ENCODE data around the gene PLEK.

DNA sequence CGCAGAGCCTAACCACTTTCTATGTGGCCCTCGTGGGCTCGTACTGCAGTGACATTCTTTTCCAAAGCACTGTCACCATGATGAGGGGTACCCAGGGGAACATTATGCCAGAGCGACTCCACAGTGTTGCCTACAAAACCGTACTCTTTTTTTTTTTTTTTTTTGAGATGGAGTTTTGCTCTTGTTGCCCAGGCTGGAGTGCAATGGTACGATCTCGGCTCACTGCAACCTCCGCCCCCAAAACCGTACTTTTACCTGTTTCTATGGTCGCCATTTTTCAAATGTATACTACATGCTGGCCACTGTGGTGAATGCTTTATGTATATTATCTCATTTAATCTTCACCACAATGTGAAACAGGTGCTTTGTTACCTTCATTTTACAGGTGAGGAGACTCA lies 4.3 kb downstream of the PLEK start:
- TF ChIP-seq, protein P1, sequence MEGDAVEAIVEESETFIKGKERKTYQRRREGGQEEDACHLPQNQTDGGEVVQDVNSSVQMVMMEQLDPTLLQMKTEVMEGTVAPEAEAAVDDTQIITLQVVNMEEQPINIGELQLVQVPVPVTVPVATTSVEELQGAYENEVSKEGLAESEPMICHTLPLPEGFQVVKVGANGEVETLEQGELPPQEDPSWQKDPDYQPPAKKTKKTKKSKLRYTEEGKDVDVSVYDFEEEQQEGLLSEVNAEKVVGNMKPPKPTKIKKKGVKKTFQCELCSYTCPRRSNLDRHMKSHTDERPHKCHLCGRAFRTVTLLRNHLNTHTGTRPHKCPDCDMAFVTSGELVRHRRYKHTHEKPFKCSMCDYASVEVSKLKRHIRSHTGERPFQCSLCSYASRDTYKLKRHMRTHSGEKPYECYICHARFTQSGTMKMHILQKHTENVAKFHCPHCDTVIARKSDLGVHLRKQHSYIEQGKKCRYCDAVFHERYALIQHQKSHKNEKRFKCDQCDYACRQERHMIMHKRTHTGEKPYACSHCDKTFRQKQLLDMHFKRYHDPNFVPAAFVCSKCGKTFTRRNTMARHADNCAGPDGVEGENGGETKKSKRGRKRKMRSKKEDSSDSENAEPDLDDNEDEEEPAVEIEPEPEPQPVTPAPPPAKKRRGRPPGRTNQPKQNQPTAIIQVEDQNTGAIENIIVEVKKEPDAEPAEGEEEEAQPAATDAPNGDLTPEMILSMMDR (IDR thresholded peaks at IDR 0.05), result no peak
- no peak for TF ChIP-seq POLR2A (IDR thresholded peaks at IDR 0.05)

All from uterus (tissue), 2 donors.